HepG2 (cell line): ENCODE data around the gene EMC9. TPM values are rescaled to one million over a fixed set of nuclear protein-coding genes. Genes with fewer than 3 reads are reported as not detected.

Source experiments
- CHCHD3 ChIP-seq: sonication (generic); formaldehyde crosslinking; IDR thresholded peaks from 2 replicates; pipeline ENCODE4 v1.8.0; 2022; ENCODE audit warnings: mild to moderate bottlenecking, missing genetic modification reagents, moderate library complexity
- HHEX ChIP-seq: IDR thresholded peaks from 2 replicates; pipeline ENCODE4 v1.6.1; 2016; ENCODE audit warnings: control low read depth
- HMG20A ChIP-seq: IDR thresholded peaks from 2 replicates; pipeline ENCODE4 v1.6.1; 2016; ENCODE audit warnings: borderline replicate concordance
- HNRNPL ChIP-seq: fragments of 200-400 bp; formaldehyde crosslinking; IDR thresholded peaks from 2 replicates; pipeline ENCODE4 v1.6.1; 2017; ENCODE audit warnings: mild to moderate bottlenecking, low read depth, low read length
- ISX ChIP-seq: sonication (generic); formaldehyde crosslinking; conservative IDR thresholded peaks from 2 replicates; pipeline ENCODE4 v1.5.0; 2020; ENCODE audit warnings: missing genetic modification reagents
- KAT7 ChIP-seq: IDR thresholded peaks from 2 replicates; pipeline ENCODE4 v1.6.1; 2018; ENCODE audit warnings: borderline replicate concordance, missing compliant biosample characterization
- KLF9 ChIP-seq: IDR thresholded peaks from 2 replicates; pipeline ENCODE4 v1.6.1; 2016; ENCODE audit warnings: low read depth
- NONO ChIP-seq, 2 experiments: fragments of 450-650 bp in 1 of 2; sonication (generic) in 1 of 2; formaldehyde crosslinking in 1 of 2; IDR thresholded peaks in 1 of 2; conservative IDR thresholded peaks in 1 of 2; 2 replicates each; pipeline versions ENCODE4 v1.6.1 to v1.8.0; 2017 to 2022; ENCODE audit warnings: mild to moderate bottlenecking in 1 of 2, missing genetic modification reagents in 1 of 2, moderate library complexity in 1 of 2
- SALL2 ChIP-seq: sonication (generic); formaldehyde crosslinking; IDR thresholded peaks from 2 replicates; pipeline ENCODE4 v1.8.1; 2023; ENCODE audit warnings: mild to moderate bottlenecking, missing genetic modification reagents, inconsistent platforms
- TFDP1 ChIP-seq: IDR thresholded peaks from 2 replicates; pipeline ENCODE4 v1.6.1; 2016; ENCODE audit warnings: missing compliant biosample characterization, missing genetic modification reagents, borderline replicate concordance
- XRCC5 ChIP-seq: fragments of 200-400 bp; formaldehyde crosslinking; optimal IDR thresholded peaks from 2 replicates; pipeline ENCODE3; 2017; ENCODE audit warnings: mild to moderate bottlenecking, low read length
- ZC3H13 ChIP-seq: sonication (generic); formaldehyde crosslinking; IDR thresholded peaks from 2 replicates; pipeline ENCODE4 v1.8.1; 2023; ENCODE audit warnings: mild to moderate bottlenecking, missing genetic modification reagents, moderate library complexity
- ZNF597 ChIP-seq: sonication (generic); formaldehyde crosslinking; IDR thresholded peaks from 2 replicates; pipeline ENCODE4 v1.5.0; 2020; ENCODE audit warnings: missing genetic modification reagents
- ZNF614 ChIP-seq: IDR thresholded peaks from 2 replicates; pipeline ENCODE4 v1.6.1; 2018; ENCODE audit warnings: missing biosample characterization, missing genetic modification reagents, inconsistent platforms, borderline replicate concordance
- polyA plus RNA-seq, 8 experiments: library from polyadenylated mRNA; depleted of rRNA in 3 of 8; stranded (reverse) in 7 of 8; unstranded in 1 of 8; fragments of >200 nt; fragmentation: Illumina TruSeq in 4 of 8; extraction: Trizol in 4 of 8; gene quantifications; 2 replicates each; pipeline versions ENCODE4 v1.2.1 to v1.2.3, GENCODE V29; 2011 to 2016; ENCODE audit warnings: low read depth in 4 of 8, missing spikeins in 1 of 8, mixed read lengths in 1 of 8; ENCODE audit not compliant: insufficient read depth in 1 of 8
- total RNA-seq, 5 experiments: library from RNA; depleted of rRNA; stranded (reverse); fragments of >200 nt; fragmentation: Illumina TruSeq; extraction: Trizol; gene quantifications; 2 replicates each; pipeline ENCODE4 v1.2.3, GENCODE V29; 2016; ENCODE audit warnings: low read depth in 1 of 5
- TF ChIP-seq, protein P1 (sequence below), 2 experiments: fragments of 450-650 bp in 1 of 2; sonication (generic) in 1 of 2; formaldehyde crosslinking in 1 of 2; IDR thresholded peaks; 2 replicates each; pipeline versions ENCODE4 v1.6.1 to v1.8.0; 2016 to 2022; ENCODE audit warnings: antibody characterized with exemption in 1 of 2, mild to moderate bottlenecking in 1 of 2, missing genetic modification reagents in 1 of 2

The EMC9 gene
- total and polyA plus RNA-seq, 2 of the 13 experiments (the other 11 are each of a cell fraction or from before 2014, with no cell fraction given), result 60.5 to 78.7 TPM

GRCh38 chr14:24095271-24096068, 45.9 kb downstream of the EMC9 start (continued):
- peak; percentile 98 for TF ChIP-seq TFDP1 (CRISPR knock-in tag)
- no peak for TF ChIP-seq ZNF597 (CRISPR knock-in tag)
- TF ChIP-seq, protein P1, sequence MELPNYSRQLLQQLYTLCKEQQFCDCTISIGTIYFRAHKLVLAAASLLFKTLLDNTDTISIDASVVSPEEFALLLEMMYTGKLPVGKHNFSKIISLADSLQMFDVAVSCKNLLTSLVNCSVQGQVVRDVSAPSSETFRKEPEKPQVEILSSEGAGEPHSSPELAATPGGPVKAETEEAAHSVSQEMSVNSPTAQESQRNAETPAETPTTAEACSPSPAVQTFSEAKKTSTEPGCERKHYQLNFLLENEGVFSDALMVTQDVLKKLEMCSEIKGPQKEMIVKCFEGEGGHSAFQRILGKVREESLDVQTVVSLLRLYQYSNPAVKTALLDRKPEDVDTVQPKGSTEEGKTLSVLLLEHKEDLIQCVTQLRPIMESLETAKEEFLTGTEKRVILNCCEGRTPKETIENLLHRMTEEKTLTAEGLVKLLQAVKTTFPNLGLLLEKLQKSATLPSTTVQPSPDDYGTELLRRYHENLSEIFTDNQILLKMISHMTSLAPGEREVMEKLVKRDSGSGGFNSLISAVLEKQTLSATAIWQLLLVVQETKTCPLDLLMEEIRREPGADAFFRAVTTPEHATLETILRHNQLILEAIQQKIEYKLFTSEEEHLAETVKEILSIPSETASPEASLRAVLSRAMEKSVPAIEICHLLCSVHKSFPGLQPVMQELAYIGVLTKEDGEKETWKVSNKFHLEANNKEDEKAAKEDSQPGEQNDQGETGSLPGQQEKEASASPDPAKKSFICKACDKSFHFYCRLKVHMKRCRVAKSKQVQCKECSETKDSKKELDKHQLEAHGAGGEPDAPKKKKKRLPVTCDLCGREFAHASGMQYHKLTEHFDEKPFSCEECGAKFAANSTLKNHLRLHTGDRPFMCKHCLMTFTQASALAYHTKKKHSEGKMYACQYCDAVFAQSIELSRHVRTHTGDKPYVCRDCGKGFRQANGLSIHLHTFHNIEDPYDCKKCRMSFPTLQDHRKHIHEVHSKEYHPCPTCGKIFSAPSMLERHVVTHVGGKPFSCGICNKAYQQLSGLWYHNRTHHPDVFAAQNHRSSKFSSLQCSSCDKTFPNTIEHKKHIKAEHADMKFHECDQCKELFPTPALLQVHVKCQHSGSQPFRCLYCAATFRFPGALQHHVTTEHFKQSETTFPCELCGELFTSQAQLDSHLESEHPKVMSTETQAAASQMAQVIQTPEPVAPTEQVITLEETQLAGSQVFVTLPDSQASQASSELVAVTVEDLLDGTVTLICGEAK (IDR thresholded peaks at IDR 0.05), result no peak
- TF ChIP-seq, protein P1 (CRISPR knock-in tag; IDR thresholded peaks at IDR 0.05), result no peak
- TF ChIP-seq HNRNPL, result 0 out of 2 replicates have a peak, but pooled peaks have one; percentile 21
- no peak for TF ChIP-seq ISX (CRISPR knock-in tag)
- TF ChIP-seq ZNF614, result peak; percentile 99
- TF ChIP-seq KLF9, result peak; percentile 98; the same call in 1 of the 2 replicates
- TF ChIP-seq KAT7, result peak; percentile 97
- no peak for TF ChIP-seq NONO (IDR thresholded peaks at IDR 0.05)
- TF ChIP-seq NONO (CRISPR knock-in tag; conservative IDR thresholded peaks at IDR 0.05), result no peak
- peak; percentile 28; the same call in 1 of the 2 replicates for TF ChIP-seq HHEX (CRISPR knock-in tag)
- TF ChIP-seq ZC3H13 (CRISPR knock-in tag), result no peak
- TF ChIP-seq HMG20A (CRISPR knock-in tag), result peak; percentile 80
- peak; percentile 95; the same call in 1 of the 2 replicates for TF ChIP-seq CHCHD3 (CRISPR knock-in tag)
- TF ChIP-seq SALL2 (CRISPR knock-in tag), result peak; percentile 94
- peak; percentile 95 for TF ChIP-seq XRCC5
